ENCODE measurements around the gene NR1D2. TPM values are rescaled to one million over a fixed set of nuclear protein-coding genes. Genes with fewer than 3 reads are reported as not detected.

Gene NR1D2
- polyA plus RNA-seq, 3 donors = 4.1 to 5.4 (median 5.3) TPM

- H3K4me2 ChIP-seq (replicated peaks; ENCODE audit: extremely low read depth, low read length, poor library complexity, severe bottlenecking) = no peak overlapping the region
- H3K9ac ChIP-seq (ENCODE audit: insufficient read depth, low read length, poor library complexity, severe bottlenecking) = no peak overlapping the region
- no peak overlapping the region for H2AFZ ChIP-seq (ENCODE audit: insufficient read depth, low read depth, low read length, poor library complexity, severe bottlenecking)
- Mint-ChIP-seq H3K4me1 (peaks cover 43% of the 10 kb centered on the region), H3K4me3 (no peak overlapping the region), H3K27ac (peak overlapping the region in 1 of 7 donors; percentile 54), H3K27me3 (ENCODE audit: low read depth in 3 of 3) (peaks cover 8 to 11% (median 10%) of the 10 kb centered on the region in 3 donors), H3K36me3 (peaks cover 36 to 40% of the 10 kb centered on the region in 2 donors), H3K9me3 (peaks cover 0 to 2% (median 0%) of the 10 kb centered on the region in 7 donors)
- H3K27me3 ChIP-seq (ENCODE audit: control insufficient read depth in 2 of 2, insufficient read depth in 2 of 2, low read length in 2 of 2) = no peaks in the 10 kb centered on the region
- H3K4me1 ChIP-seq (ENCODE audit: control insufficient read depth in 1 of 2, insufficient read depth in 2 of 2, low read length in 2 of 2) = peaks cover 26 to 33% of the 10 kb centered on the region in 2 donors
- no peak overlapping the region for H3K27ac ChIP-seq (ENCODE audit: low read depth in 1 of 2, low read length in 2 of 2)
- intact Hi-C loops (cut with micrococcal nuclease) = loop anchor here in 1 of 2 donors (10.0 kb wide), 1 partner anchor 45 kb away; no protein-coding TSS in a partner anchor
- DNase-seq = no peak
- WGBS (ENCODE audit: insufficient coverage) = 13% methylated on average over 1 of the region's 2 CpGs
- peaks cover 21% of the 10 kb centered on the region for H3K79me2 ChIP-seq (ENCODE audit: insufficient read depth, low read length)
- peaks cover 22 to 52% of the 10 kb centered on the region in 2 donors for H3K36me3 ChIP-seq (replicated peaks in 1 of 2; ENCODE audit: control insufficient read depth in 1 of 2, insufficient read depth in 2 of 2, low read length in 2 of 2)
- no peak overlapping the region for H3K4me3 ChIP-seq (replicated peaks in 1 of 3; ENCODE audit: low read depth in 2 of 3, low read length in 3 of 3)
- TF ChIP-seq CTCF (IDR thresholded peaks at IDR 0.05) = no peak
- H4K20me1 ChIP-seq (ENCODE audit: insufficient read depth, low read length) = peaks cover 32% of the 10 kb centered on the region
- no peaks in the 10 kb centered on the region for H3K9me3 ChIP-seq (replicated peaks in 1 of 2; ENCODE audit: control insufficient read depth in 1 of 2, insufficient read depth in 1 of 2, low read length in 2 of 2)
These were observed 25.5 kb upstream of the NR1D2 start for GRCh38 chr3:23919628-23920027.

- Histone ChIP-seq H3K9ac (ENCODE audit: insufficient read depth, low read length, poor library complexity, severe bottlenecking) (no peak overlapping the region), H3K27ac (ENCODE audit: low read depth in 1 of 2, low read length in 2 of 2) (peak overlapping the region in 1 of 2 donors; percentile 28), H2AFZ (ENCODE audit: insufficient read depth, low read depth, low read length, poor library complexity, severe bottlenecking) (no peak overlapping the region), H4K20me1 (ENCODE audit: insufficient read depth, low read length) (peaks cover 32% of the 10 kb centered on the region), H3K27me3 (ENCODE audit: control insufficient read depth in 2 of 2, insufficient read depth in 2 of 2, low read length in 2 of 2) (no peaks in the 10 kb centered on the region), H3K4me3 (replicated peaks in 1 of 3; ENCODE audit: low read depth in 2 of 3, low read length in 3 of 3) (no peak overlapping the region), H3K4me1 (ENCODE audit: control insufficient read depth in 1 of 2, insufficient read depth in 2 of 2, low read length in 2 of 2) (peaks cover 25 to 30% of the 10 kb centered on the region in 2 donors), H3K4me2 (replicated peaks; ENCODE audit: extremely low read depth, low read length, poor library complexity, severe bottlenecking) (no peak overlapping the region), H3K36me3 (replicated peaks in 1 of 2; ENCODE audit: control insufficient read depth in 1 of 2, insufficient read depth in 2 of 2, low read length in 2 of 2) (peaks cover 22 to 52% of the 10 kb centered on the region in 2 donors), H3K79me2 (ENCODE audit: insufficient read depth, low read length) (peaks cover 21% of the 10 kb centered on the region), H3K9me3 (replicated peaks in 1 of 2; ENCODE audit: control insufficient read depth in 1 of 2, insufficient read depth in 1 of 2, low read length in 2 of 2) (no peaks in the 10 kb centered on the region)
- Mint-ChIP-seq H3K9me3 (peaks cover 0 to 2% (median 0%) of the 10 kb centered on the region in 7 donors), H3K4me3 (no peak overlapping the region), H3K27me3 (ENCODE audit: low read depth in 3 of 3) (peaks cover 8 to 11% (median 10%) of the 10 kb centered on the region in 3 donors), H3K27ac (peak overlapping the region in 4 of 7 donors; percentile 6 to 69 (median 46)), H3K4me1 (peaks cover 39% of the 10 kb centered on the region), H3K36me3 (peaks cover 36 to 40% of the 10 kb centered on the region in 2 donors)
- intact Hi-C loops (cut with micrococcal nuclease) = no loop called here
- no peak for DNase-seq
- TF ChIP-seq CTCF (IDR thresholded peaks at IDR 0.05) = no peak
- WGBS (ENCODE audit: insufficient coverage) = 90% methylated on average over 2 of the region's 5 CpGs
These were observed 24.9 kb upstream of the NR1D2 start for GRCh38 chr3:23920151-23920655.
